HepG2 (cell line): ENCODE results near the gene ZNF282. TPM values are rescaled to one million over a fixed set of nuclear protein-coding genes. Genes with fewer than 3 reads are reported as not detected.

Experiments used
- ATAC-seq: fragments of 200-7000 bp; cut with Tn5 transposase; 3 replicates; pipeline ENCODE4 v1.9.1; 2020; ENCODE audit warnings: mild to moderate bottlenecking, moderate library complexity
- BruUV-seq: library from RNA; stranded (reverse); fragments of 400-500 nt; replicated peaks from 2 replicates; lab custom pipeline; 2021; lab: Mats Ljungman, UMichigan
- CTCF ChIA-PET: fragments of 300-600 bp; formaldehyde crosslinking; extraction: SDS; loops from one replicate; lab custom pipeline; 2021; ENCODE audit warnings: low total read pairs, inconsistent platforms, low intra/inter-chr PET ratio; lab: Yijun Ruan, JAX
- POLR2A ChIA-PET: fragments of 350-600 bp; sonication (Branson Sonifier 250); formaldehyde crosslinking; loops from one replicate; lab custom pipeline; 2020; ENCODE audit warnings: antibody characterized with exemption, inconsistent platforms; lab: Yijun Ruan, JAX
- DNase-seq: peaks from one replicate; pipeline ENCODE4 v3.0.0-alpha.2; 2015; ENCODE audit warnings: low spot score
- FAIRE-seq: peaks from 3 replicates; lab custom pipeline; 2011; peaks lifted over from hg19 to GRCh38; lab: Jason Lieb, UNC
- H2AFZ ChIP-seq: one replicate; pipeline ENCODE4 v1.6.1; 2011; ENCODE audit warnings: low read length, inconsistent platforms
- H3K27ac ChIP-seq: fragments of 300-600 bp; 3 replicates; pipeline ENCODE4 v1.8.0; 2011; ENCODE audit warnings: mixed run types, mild to moderate bottlenecking, mixed read lengths, low read length, inconsistent platforms; ENCODE audit not compliant: insufficient read depth; ENCODE audit errors: extremely low read length
- H3K27me3 ChIP-seq, 2 experiments: fragments of 200-600 bp in 1 of 2; 2 replicates in 1 of 2; 3 replicates in 1 of 2; pipeline versions ENCODE4 v1.6.0 to v1.8.0; 2011; ENCODE audit warnings: low read length in 2 of 2, mild to moderate bottlenecking in 2 of 2, moderate library complexity in 2 of 2, inconsistent platforms in 1 of 2; ENCODE audit not compliant: insufficient read depth in 2 of 2, control insufficient read depth in 1 of 2
- H3K36me3 ChIP-seq, 2 experiments: fragments of 200-600 bp in 1 of 2; replicated peaks in 1 of 2; 2 replicates in 1 of 2; 3 replicates in 1 of 2; pipeline versions ENCODE4 v1.5.1 to v1.8.0; 2011; ENCODE audit warnings: low read length in 2 of 2, inconsistent platforms in 1 of 2; ENCODE audit not compliant: insufficient read depth in 2 of 2, control insufficient read depth in 1 of 2
- H3K4me1 ChIP-seq: 2 replicates; pipeline ENCODE4 v1.5.1; 2012; ENCODE audit warnings: low read length, inconsistent platforms; ENCODE audit not compliant: insufficient read depth
- H3K4me2 ChIP-seq: 2 replicates; pipeline ENCODE4 v1.6.0; 2011; ENCODE audit warnings: low read depth, low read length, inconsistent platforms
- H3K4me3 ChIP-seq, 3 experiments: fragments of 200-600 bp in 1 of 3; sonication (generic), shearing (Covaris generic) in 1 of 3; replicated peaks in 1 of 3; 2 replicates each; pipeline ENCODE4 v1.5.1; 2011 to 2016; ENCODE audit warnings: low read length in 3 of 3, inconsistent platforms in 2 of 3, low read depth in 2 of 3, mild to moderate bottlenecking in 2 of 3, control low read depth in 1 of 3, mixed read lengths in 1 of 3; ENCODE audit not compliant: insufficient read depth in 1 of 3
- H3K79me2 ChIP-seq: one replicate; pipeline ENCODE4 v1.6.1; 2011; ENCODE audit warnings: low read length, inconsistent platforms; ENCODE audit not compliant: insufficient read depth
- H3K9ac ChIP-seq: 2 replicates; pipeline ENCODE4 v1.6.0; 2011; ENCODE audit warnings: mild to moderate bottlenecking, low read depth, low read length, inconsistent platforms; ENCODE audit not compliant: insufficient read depth
- H3K9me3 ChIP-seq: 2 replicates; pipeline ENCODE4 v1.5.1; 2012; ENCODE audit warnings: mild to moderate bottlenecking, low read length
- H4K20me1 ChIP-seq: 2 replicates; pipeline ENCODE4 v1.6.0; 2011; ENCODE audit warnings: inconsistent platforms, mild to moderate bottlenecking, low read length, moderate library complexity; ENCODE audit not compliant: insufficient read depth
- AKNA ChIP-seq: sonication (generic); formaldehyde crosslinking; IDR thresholded peaks from 2 replicates; pipeline ENCODE4 v1.4.0; 2020; ENCODE audit warnings: missing genetic modification reagents, borderline replicate concordance
- ARID2 ChIP-seq: sonication (generic); formaldehyde crosslinking; IDR thresholded peaks from 2 replicates; pipeline ENCODE4 v1.8.1; 2022; ENCODE audit warnings: mild to moderate bottlenecking, missing genetic modification reagents, borderline replicate concordance
- HCFC1 ChIP-seq: fragments of 150-350 bp; IDR thresholded peaks from 2 replicates; pipeline ENCODE4 v1.6.1; 2014; ENCODE audit warnings: low read depth, low read length
- HOXA9 ChIP-seq: sonication (generic); formaldehyde crosslinking; IDR thresholded peaks from 2 replicates; pipeline ENCODE4 v1.8.1; 2022; ENCODE audit warnings: missing genetic modification reagents, mild to moderate bottlenecking, moderate library complexity, borderline replicate concordance
- PAXIP1 ChIP-seq: sonication (generic); formaldehyde crosslinking; conservative IDR thresholded peaks from 2 replicates; pipeline ENCODE4 v1.4.0; 2020; ENCODE audit warnings: mild to moderate bottlenecking, missing genetic modification reagents, moderate library complexity
- TARDBP ChIP-seq: sonication (generic); formaldehyde crosslinking; IDR thresholded peaks from 2 replicates; pipeline ENCODE4 v1.8.0; 2022; ENCODE audit warnings: mild to moderate bottlenecking, missing genetic modification reagents
- TFDP1 ChIP-seq: IDR thresholded peaks from 2 replicates; pipeline ENCODE4 v1.6.1; 2016; ENCODE audit warnings: missing compliant biosample characterization, missing genetic modification reagents, borderline replicate concordance
- TOE1 ChIP-seq: sonication (generic); formaldehyde crosslinking; IDR thresholded peaks from 2 replicates; pipeline ENCODE4 v1.4.0; 2020; ENCODE audit warnings: mild to moderate bottlenecking, missing genetic modification reagents
- ZNF232 ChIP-seq: sonication (generic); formaldehyde crosslinking; IDR thresholded peaks from 2 replicates; pipeline ENCODE4 v1.4.0; 2020; ENCODE audit warnings: missing genetic modification reagents, borderline replicate concordance
- ZNF563 ChIP-seq: sonication (generic); formaldehyde crosslinking; IDR thresholded peaks from 2 replicates; pipeline ENCODE4 v1.8.0; 2022; ENCODE audit warnings: mild to moderate bottlenecking, moderate library complexity, missing genetic modification reagents
- ZNF792 ChIP-seq: IDR thresholded peaks from 2 replicates; pipeline ENCODE4 v1.6.1; 2016
- ZSCAN31 ChIP-seq: sonication (generic); formaldehyde crosslinking; IDR thresholded peaks from 2 replicates; pipeline ENCODE4 v1.5.0; 2020; ENCODE audit warnings: low read depth, mild to moderate bottlenecking, missing genetic modification reagents
- ZSCAN9 ChIP-seq: IDR thresholded peaks from 2 replicates; pipeline ENCODE4 v1.6.1; 2016; ENCODE audit warnings: borderline replicate concordance
- WGBS: methylation state at CpG from one replicate; pipeline ENCODE4 v1.1.6; 2017; ENCODE audit warnings: low lambda C conversion rate; 5-methylcytosine and 5-hydroxymethylcytosine counted together
- in situ Hi-C: cut with HindIII; loops from 2 replicates; pipeline ENCODE4 v1.10.0; 2017; ENCODE audit warnings: low pct_unique_long_range_greater_than_20kb; ENCODE audit not compliant: extremely low pct_ligation_motif_present
- intact Hi-C: fragments of 100-400 bp; cut with micrococcal nuclease; formaldehyde crosslinking; loops from one replicate; pipeline ENCODE4 v1.10.0; 2022; ENCODE audit not compliant: unreplicated experiment
- polyA plus RNA-seq, 8 experiments: library from polyadenylated mRNA; depleted of rRNA in 3 of 8; stranded (reverse) in 7 of 8; unstranded in 1 of 8; fragments of >200 nt; fragmentation: Illumina TruSeq in 4 of 8; extraction: Trizol in 4 of 8; gene quantifications; 2 replicates each; pipeline versions ENCODE4 v1.2.1 to v1.2.3, GENCODE V29; 2011 to 2016; ENCODE audit warnings: low read depth in 4 of 8, missing spikeins in 1 of 8, mixed read lengths in 1 of 8; ENCODE audit not compliant: insufficient read depth in 1 of 8
- total RNA-seq, 5 experiments: library from RNA; depleted of rRNA; stranded (reverse); fragments of >200 nt; fragmentation: Illumina TruSeq; extraction: Trizol; gene quantifications; 2 replicates each; pipeline ENCODE4 v1.2.3, GENCODE V29; 2016; ENCODE audit warnings: low read depth in 1 of 5

ZNF282 gene
- total and polyA plus RNA-seq, 2 of the 13 experiments (the other 11 are each of a cell fraction or from before 2014, with no cell fraction given), result 9.1 to 20.9 TPM

- TF ChIP-seq PAXIP1 (CRISPR knock-in tag) (no peak), TOE1 (CRISPR knock-in tag) (no peak), TFDP1 (CRISPR knock-in tag) (no peak), ZSCAN9 (CRISPR knock-in tag) (no peak), HOXA9 (no peak), HCFC1 (no peak)
- TF ChIP-seq, all 625 proteins: peak for 0
These were observed 45.3 kb downstream of the ZNF282 start (continued) for GRCh38 chr7:149240637-149241036.

GRCh38 chr7:149241696-149242095 lies 46.4 kb downstream of the ZNF282 start:
- FAIRE-seq (no peak), DNase-seq (no peak), ATAC-seq (no peak)
- WGBS, result 84% methylated on average over 5 of the region's 5 CpGs
- no TSS peak for BruUV-seq
- no peak overlapping the region for H3K4me3 ChIP-seq
- CTCF ChIA-PET, result no interaction called here
- peaks cover 26% of the 10 kb centered on the region for H3K79me2 ChIP-seq
- peaks cover 44% of the 10 kb centered on the region for H3K4me1 ChIP-seq
- intact Hi-C loops (no loop called here), in situ Hi-C loops (no loop called here)
- H4K20me1 ChIP-seq, result peaks cover 4% of the 10 kb centered on the region; the same call in 1 of the 2 replicates
- no peak overlapping the region for H3K27ac ChIP-seq
- 0 out of 2 replicates have a peak overlapping the region, but pooled peaks have one; percentile 29 for H3K4me2 ChIP-seq
- POLR2A ChIA-PET, result no interaction called here
- no peaks in the 10 kb centered on the region for H3K9me3 ChIP-seq
- no peak overlapping the region for H3K9ac ChIP-seq
- H2AFZ ChIP-seq, result no peak overlapping the region
- H3K27me3 ChIP-seq, result no peaks in the 10 kb centered on the region; a peak in 1 of 5 replicates
- H3K36me3 ChIP-seq, result peaks cover 0 to 6% of the 10 kb centered on the region in 2 experiments; a peak in 2 of 5 replicates
- TF ChIP-seq TARDBP (CRISPR knock-in tag) (no peak), ZSCAN31 (CRISPR knock-in tag) (no peak), AKNA (CRISPR knock-in tag) (no peak), ARID2 (CRISPR knock-in tag) (no peak), ZNF792 (CRISPR knock-in tag) (no peak), ZNF232 (CRISPR knock-in tag) (no peak), ZNF563 (CRISPR knock-in tag) (no peak)
